Measurements from ENCODE around the gene AGMO.
A peak's percentile ranks its signal among the peaks of the same experiment; 100 is the strongest.

Gene AGMO

GRCh38 chr7:15446722-15447121, 115.1 kb downstream of the AGMO start:
- no peak for DNase-seq

DNA sequence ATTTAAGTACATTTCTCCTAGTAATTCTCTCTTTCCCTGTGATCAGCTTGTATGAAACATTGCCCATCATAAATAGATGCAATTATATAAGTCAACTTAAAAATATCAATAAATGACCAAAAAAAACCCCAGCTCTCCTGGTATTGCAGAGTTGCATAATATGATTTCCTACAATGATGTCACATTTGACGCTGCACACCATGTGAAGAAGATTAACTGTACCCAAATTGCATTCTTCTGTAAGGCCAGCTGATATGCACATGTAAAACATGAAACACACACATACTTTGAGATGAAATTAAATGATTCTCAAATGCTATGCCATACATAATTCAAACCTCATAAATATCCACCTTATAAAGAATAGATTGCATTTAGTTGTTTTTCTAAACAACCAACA, 115.5 kb downstream of the AGMO start:
- no peak for DNase-seq

DNA sequence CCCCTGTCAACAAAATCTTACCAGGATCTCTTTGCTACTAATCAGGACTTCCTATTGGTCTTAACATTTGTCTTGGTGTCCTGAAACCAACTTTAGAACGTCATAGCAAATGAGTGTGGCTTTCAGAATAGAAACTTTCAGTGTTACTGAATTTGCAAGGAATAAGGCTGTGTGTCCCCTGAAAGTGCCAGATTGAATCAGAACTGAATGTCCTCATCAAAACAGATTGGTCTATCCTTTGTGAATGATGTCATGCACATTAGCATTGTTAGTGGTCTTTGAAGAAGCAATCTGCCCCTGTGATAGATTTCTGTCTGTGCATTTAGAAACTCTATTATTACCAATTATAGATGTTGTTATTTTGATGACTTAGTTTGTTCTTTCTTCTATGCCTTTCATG, 119.9 kb downstream of the AGMO start:
- DNase-seq: no peak

GRCh38 chr7:15440482-15440881, 121.3 kb downstream of the AGMO start:
- DNase-seq: no peak

- no peak for DNase-seq
Measured at GRCh38 chr7:15439853-15440252, 122.0 kb downstream of the AGMO start.

DNA sequence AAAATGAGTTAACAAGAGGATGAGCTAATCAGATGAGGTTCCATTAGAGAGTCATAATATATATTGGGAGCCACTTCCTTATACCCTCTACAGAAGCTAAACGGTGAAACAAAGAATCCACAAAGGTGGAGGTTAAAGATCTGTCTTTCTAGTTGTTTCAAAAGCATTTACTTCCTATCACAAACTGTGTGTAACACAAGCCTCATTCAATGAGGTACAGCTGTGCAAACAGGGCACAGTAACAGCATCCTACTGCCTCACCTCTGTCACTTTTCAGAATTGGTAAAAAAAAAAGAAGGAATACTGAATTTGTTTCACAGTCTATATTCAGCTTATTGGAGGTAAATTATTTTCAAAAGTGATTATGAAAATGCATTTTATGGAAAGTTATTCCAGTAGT, 128.7 kb downstream of the AGMO start:
- peak; percentile 94 for DNase-seq

GRCh38 chr7:15430911-15431310, 130.9 kb downstream of the AGMO start:
- no peak for DNase-seq

DNA sequence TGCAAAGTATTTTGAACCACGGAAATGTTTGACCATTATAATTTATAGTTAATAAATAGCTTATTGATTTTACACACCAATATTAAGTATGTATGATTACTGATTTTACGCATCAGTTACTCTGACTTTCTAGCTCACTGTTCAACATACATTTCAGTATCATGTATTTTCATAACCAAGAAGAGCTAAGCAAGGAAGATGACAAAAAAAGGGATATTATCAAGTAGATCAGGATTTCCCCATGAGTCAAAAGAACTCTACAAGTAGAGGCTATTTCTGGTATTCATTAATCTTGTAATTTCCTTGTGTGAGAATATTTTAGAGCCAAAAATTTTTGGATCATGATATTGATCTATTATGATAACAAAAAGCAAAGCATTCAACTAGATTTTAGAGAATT, 131.6 kb downstream of the AGMO start:
- no peak for DNase-seq

GRCh38 chr7:15424468-15424867, 137.3 kb downstream of the AGMO start:
- DNase-seq: no peak

- DNase-seq: no peak
Measured at GRCh38 chr7:15419596-15419995, 142.2 kb downstream of the AGMO start.

- no peak for DNase-seq
Measured at GRCh38 chr7:15418264-15418663, 143.6 kb downstream of the AGMO start.

- DNase-seq: no peak
Measured at GRCh38 chr7:15417341-15417988, 144.3 kb downstream of the AGMO start.

DNA sequence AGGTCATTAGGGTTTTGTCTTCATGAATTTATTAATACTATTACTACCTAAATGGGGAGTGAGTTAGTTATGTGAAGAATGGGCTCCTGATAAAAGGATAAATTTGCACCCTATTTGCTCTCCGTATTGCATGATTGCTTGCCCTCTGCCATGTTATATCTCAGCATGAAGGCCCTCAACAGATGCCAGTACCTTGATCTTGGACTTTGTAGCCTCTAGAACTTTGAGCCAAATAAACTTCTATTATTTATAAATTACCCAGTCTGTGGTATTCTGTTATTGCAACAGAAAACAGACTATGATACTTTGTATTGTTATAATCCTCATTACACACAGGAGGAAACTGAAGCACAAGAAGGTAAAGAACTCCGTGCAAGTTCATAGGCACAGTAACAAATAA, 150.8 kb downstream of the AGMO start:
- DNase-seq: no peak

DNA sequence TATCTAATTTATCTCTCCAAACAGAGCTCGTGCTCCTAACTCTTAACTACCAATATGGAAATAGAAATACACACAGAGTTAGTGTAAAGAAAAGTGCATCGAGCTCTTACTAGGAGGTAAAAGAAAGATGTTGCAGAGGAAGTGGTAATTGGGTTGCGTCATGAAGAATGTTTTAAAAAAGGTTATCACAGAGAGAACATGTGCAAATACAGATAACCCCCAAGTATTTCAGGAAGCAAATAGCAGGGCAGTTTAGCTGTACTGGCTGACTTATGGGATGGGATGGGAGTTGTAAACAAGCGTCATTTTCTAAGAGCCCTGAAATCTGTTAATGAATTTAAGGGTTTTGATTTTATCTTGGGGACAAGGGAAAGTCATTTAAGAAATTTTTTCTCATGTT, 153.9 kb downstream of the AGMO start:
- no peak for DNase-seq

DNA sequence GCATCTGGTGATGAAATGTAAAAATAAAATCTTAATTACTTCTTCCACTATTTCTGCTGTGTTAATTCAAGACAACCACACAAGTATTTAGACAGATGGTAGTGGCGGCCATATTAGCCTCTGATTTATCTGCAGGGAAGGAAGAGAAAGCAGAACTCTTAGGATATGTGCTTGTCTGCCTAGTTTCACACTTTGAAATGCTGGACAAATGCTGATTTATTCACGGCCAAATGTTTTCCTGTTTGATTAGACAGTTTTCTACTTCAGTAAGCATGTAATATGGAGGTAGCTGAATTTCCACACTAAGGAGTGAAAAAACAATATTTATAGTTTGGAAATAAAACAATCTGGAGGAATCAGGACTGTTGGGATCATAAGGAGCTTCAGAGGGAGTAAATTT, 158.1 kb downstream of the AGMO start:
- DNase-seq: no peak

- DNase-seq: no peak
Measured at GRCh38 chr7:15403315-15403714, 158.5 kb downstream of the AGMO start.

GRCh38 chr7:15402436-15403136, 159.2 kb downstream of the AGMO start:
- DNase-seq: no peak

DNA sequence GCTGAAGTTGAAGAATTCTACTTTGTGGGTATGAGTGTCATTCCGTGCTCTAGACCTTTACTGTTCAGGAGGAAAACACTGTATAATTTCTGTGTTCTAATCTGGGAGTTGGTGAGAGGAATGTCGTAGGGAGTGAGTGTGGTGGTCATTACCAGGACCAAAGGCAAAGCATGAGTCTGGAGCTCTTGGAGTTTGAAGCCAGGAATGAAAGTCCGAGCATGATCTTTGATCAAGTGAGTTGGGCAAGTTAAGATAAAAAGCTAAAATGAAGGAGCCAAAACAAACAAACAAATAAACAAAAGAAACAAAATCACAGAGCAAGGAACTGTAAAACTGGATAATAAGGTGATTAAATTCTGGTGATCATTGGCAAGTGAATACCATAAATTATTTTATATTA, 161.4 kb downstream of the AGMO start:
- no peak for DNase-seq

- DNase-seq: no peak
Measured at GRCh38 chr7:15399441-15399840, 162.4 kb downstream of the AGMO start.

DNA sequence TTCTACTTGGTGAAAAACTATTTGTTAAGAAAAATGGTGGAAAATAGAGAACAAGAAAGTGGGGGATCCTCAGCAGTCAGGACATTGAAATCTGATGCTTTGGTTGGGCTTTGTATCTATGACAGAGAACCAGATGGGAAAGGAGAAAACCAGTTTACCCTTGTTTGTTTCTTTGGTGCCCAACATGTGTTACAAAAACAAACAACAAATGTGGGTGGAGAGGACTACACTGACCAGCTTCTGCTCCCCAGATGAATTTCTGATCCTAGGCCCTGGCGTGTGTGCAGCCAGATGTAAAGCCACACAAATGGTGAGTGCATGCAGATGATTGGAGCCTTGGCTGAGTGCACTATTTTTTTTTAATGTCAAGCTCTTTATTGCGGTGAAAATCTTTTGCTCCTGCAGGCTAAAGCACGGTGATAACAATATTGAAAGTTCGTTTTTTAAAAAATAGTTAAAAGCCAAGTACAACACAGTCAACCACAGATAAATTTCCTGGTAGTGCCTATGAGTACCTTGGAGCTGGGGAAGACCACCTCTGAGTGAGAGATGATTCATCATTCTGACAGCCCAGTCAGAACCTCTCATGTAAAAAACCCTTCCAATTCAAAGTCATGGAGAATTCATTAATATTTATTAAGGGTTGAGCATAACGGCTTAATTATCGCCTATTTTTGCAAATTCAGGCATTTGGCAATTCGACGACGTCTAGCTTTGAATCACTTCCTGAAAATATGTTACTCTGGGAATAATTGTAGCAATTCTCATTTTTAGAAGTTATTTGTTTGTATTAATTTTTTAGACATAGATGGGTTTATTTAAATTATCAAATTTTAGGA, 163.7 kb downstream of the AGMO start:
- no peak for DNase-seq

GRCh38 chr7:15397159-15397550, 164.7 kb downstream of the AGMO start:
- DNase-seq: no peak

GRCh38 chr7:15396210-15397158, 165.3 kb downstream of the AGMO start:
- DNase-seq: no peak

GRCh38 chr7:15389073-15389472, 172.7 kb downstream of the AGMO start:
- DNase-seq: no peak
